ENCODE results near the gene CEMIP. TPM values are rescaled to one million over a fixed set of nuclear protein-coding genes. Genes with fewer than 3 reads are reported as not detected.

The CEMIP gene
- total and polyA plus RNA-seq, 2 of the 13 experiments (the other 11 are each of a cell fraction or from before 2014, with no cell fraction given) = 4.3 to 28.5 TPM

DNA sequence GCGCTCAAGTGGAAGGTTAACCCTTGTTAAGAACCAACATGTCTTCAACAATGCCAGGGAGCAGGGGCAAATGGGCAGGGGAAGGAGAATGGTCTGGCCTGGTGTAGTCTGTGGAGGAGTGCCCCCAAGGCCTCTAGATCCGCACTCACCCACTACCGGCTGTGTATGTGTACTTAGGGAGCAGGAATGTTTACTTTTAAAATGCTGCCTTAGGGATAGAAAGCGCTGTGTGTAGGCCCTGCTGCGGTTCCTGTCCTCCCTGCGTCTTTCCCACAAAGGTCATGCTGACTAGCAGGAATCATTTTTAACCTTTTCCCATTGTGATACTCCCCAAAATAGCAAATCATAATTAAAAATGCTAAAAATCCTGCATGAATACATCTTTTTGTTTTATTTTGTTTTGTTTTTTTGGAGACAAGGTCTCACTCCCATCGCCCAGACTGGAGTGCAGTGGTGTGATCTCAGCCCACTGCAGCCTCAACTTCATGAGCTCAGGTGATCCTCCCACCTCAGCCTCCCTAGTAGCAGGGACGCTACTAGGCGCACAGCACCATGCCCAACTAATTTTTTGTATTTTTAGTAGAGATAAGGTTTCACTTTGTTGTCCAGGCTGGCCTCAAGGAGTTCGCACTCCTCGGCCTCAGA is 35.9 kb upstream of the CEMIP start (continued):
- TF ChIP-seq, protein P1, sequence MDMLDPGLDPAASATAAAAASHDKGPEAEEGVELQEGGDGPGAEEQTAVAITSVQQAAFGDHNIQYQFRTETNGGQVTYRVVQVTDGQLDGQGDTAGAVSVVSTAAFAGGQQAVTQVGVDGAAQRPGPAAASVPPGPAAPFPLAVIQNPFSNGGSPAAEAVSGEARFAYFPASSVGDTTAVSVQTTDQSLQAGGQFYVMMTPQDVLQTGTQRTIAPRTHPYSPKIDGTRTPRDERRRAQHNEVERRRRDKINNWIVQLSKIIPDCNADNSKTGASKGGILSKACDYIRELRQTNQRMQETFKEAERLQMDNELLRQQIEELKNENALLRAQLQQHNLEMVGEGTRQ (IDR thresholded peaks at IDR 0.05; ENCODE audit: low read depth, low read length) = no peak
- TF ChIP-seq, protein P1 (CRISPR knock-in tag; IDR thresholded peaks at IDR 0.05; ENCODE audit: borderline replicate concordance) = no peak
- TF ChIP-seq SAP130 (CRISPR knock-in tag; IDR thresholded peaks at IDR 0.05; ENCODE audit: low read depth) = peak; percentile 59
- TF ChIP-seq XRCC5 (optimal IDR thresholded peaks at IDR 0.05; ENCODE audit: low read length) = peak; percentile 50
- TF ChIP-seq, protein P2, sequence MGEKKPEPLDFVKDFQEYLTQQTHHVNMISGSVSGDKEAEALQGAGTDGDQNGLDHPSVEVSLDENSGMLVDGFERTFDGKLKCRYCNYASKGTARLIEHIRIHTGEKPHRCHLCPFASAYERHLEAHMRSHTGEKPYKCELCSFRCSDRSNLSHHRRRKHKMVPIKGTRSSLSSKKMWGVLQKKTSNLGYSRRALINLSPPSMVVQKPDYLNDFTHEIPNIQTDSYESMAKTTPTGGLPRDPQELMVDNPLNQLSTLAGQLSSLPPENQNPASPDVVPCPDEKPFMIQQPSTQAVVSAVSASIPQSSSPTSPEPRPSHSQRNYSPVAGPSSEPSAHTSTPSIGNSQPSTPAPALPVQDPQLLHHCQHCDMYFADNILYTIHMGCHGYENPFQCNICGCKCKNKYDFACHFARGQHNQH (CRISPR knock-in tag; IDR thresholded peaks at IDR 0.05) = 0 out of 2 replicates have a peak, but pooled peaks have one; percentile 44
- TF ChIP-seq ZMYM3 (CRISPR knock-in tag; IDR thresholded peaks at IDR 0.05) = peak; percentile 70
- TF ChIP-seq ZNF792 (CRISPR knock-in tag; IDR thresholded peaks at IDR 0.05) = peak; percentile 83; the same call in 1 of the 2 replicates
- no peak for TF ChIP-seq SOX6 (IDR thresholded peaks at IDR 0.05)
- TF ChIP-seq SOX6 (CRISPR knock-in tag; IDR thresholded peaks at IDR 0.05) = peak; percentile 33; the same call in 1 of the 2 replicates
- no peak for TF ChIP-seq ZNF331 (CRISPR knock-in tag; IDR thresholded peaks at IDR 0.05)
- peak; percentile 52; the same call in 1 of the 2 replicates for TF ChIP-seq PITX1 (CRISPR knock-in tag; IDR thresholded peaks at IDR 0.05)
- TF ChIP-seq, protein P3, sequence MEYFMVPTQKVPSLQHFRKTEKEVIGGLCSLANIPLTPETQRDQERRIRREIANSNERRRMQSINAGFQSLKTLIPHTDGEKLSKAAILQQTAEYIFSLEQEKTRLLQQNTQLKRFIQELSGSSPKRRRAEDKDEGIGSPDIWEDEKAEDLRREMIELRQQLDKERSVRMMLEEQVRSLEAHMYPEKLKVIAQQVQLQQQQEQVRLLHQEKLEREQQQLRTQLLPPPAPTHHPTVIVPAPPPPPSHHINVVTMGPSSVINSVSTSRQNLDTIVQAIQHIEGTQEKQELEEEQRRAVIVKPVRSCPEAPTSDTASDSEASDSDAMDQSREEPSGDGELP (IDR thresholded peaks at IDR 0.05; ENCODE audit: borderline replicate concordance, low read depth) = peak; percentile 32; the same call in 1 of the 2 replicates
- TF ChIP-seq, protein P4, sequence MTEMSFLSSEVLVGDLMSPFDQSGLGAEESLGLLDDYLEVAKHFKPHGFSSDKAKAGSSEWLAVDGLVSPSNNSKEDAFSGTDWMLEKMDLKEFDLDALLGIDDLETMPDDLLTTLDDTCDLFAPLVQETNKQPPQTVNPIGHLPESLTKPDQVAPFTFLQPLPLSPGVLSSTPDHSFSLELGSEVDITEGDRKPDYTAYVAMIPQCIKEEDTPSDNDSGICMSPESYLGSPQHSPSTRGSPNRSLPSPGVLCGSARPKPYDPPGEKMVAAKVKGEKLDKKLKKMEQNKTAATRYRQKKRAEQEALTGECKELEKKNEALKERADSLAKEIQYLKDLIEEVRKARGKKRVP (CRISPR knock-in tag; IDR thresholded peaks at IDR 0.05) = no peak
- TF ChIP-seq ZNF7 (CRISPR knock-in tag; IDR thresholded peaks at IDR 0.05) = peak; percentile 61; the same call in 1 of the 2 replicates
- TF ChIP-seq, protein P5, sequence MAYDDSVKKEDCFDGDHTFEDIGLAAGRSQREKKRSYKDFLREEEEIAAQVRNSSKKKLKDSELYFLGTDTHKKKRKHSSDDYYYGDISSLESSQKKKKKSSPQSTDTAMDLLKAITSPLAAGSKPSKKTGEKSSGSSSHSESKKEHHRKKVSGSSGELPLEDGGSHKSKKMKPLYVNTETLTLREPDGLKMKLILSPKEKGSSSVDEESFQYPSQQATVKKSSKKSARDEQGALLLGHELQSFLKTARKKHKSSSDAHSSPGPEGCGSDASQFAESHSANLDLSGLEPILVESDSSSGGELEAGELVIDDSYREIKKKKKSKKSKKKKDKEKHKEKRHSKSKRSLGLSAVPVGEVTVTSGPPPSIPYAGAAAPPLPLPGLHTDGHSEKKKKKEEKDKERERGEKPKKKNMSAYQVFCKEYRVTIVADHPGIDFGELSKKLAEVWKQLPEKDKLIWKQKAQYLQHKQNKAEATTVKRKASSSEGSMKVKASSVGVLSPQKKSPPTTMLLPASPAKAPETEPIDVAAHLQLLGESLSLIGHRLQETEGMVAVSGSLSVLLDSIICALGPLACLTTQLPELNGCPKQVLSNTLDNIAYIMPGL (CRISPR knock-in tag; IDR thresholded peaks at IDR 0.05; ENCODE audit: borderline replicate concordance in 1 of 2, low read depth in 1 of 2) = peak in 1 of 2 experiments; percentile 23; a peak in 1 of 4 replicates
- 0 out of 2 replicates have a peak, but pooled peaks have one; percentile 33 for TF ChIP-seq KMT2A (CRISPR knock-in tag; IDR thresholded peaks at IDR 0.05)
- TF ChIP-seq SOX13 (IDR thresholded peaks at IDR 0.05) = no peak
- peak in 1 of 2 experiments; percentile 30; a peak in 1 of 4 replicates for TF ChIP-seq SOX13 (CRISPR knock-in tag; conservative IDR thresholded peaks at IDR 0.05 in 1 of 2, IDR thresholded peaks at IDR 0.05 in 1 of 2)
- no peak for TF ChIP-seq ATRX (CRISPR knock-in tag; IDR thresholded peaks at IDR 0.05; ENCODE audit: borderline replicate concordance)
- TF ChIP-seq, protein P6, sequence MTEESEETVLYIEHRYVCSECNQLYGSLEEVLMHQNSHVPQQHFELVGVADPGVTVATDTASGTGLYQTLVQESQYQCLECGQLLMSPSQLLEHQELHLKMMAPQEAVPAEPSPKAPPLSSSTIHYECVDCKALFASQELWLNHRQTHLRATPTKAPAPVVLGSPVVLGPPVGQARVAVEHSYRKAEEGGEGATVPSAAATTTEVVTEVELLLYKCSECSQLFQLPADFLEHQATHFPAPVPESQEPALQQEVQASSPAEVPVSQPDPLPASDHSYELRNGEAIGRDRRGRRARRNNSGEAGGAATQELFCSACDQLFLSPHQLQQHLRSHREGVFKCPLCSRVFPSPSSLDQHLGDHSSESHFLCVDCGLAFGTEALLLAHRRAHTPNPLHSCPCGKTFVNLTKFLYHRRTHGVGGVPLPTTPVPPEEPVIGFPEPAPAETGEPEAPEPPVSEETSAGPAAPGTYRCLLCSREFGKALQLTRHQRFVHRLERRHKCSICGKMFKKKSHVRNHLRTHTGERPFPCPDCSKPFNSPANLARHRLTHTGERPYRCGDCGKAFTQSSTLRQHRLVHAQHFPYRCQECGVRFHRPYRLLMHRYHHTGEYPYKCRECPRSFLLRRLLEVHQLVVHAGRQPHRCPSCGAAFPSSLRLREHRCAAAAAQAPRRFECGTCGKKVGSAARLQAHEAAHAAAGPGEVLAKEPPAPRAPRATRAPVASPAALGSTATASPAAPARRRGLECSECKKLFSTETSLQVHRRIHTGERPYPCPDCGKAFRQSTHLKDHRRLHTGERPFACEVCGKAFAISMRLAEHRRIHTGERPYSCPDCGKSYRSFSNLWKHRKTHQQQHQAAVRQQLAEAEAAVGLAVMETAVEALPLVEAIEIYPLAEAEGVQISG (CRISPR knock-in tag; IDR thresholded peaks at IDR 0.05) = no peak
